Stimulated activated naive CD8-positive, alpha-beta T cell treated with anti-CD3 and anti-CD28 coated beads, Interleukin-15, amount 100 ng/mL, for 72 hours (primary cell): Measurements from ENCODE around the gene RPL14.
A peak's percentile ranks its signal among the peaks of the same experiment; 100 is the strongest.

Source experiments
- ATAC-seq: fragments of 150-1000 bp; cut with Tn5 transposase; 2 replicates; pipeline ENCODE4 v1.10.0; 2021; ENCODE audit warnings: mild to moderate bottlenecking, moderate library complexity
- DNase-seq, 2 donors: peaks; one replicate each; pipeline ENCODE4 v3.0.0; 2021 to 2022
- H3K27ac Mint-ChIP-seq, 2 donors: one replicate each; pipeline ENCODE4 v1.8.0; 2022; ENCODE audit warnings: mild to moderate bottlenecking in 2 of 2, mixed read lengths in 2 of 2, moderate library complexity in 2 of 2
- H3K27me3 Mint-ChIP-seq: one replicate; pipeline ENCODE4 v1.8.0; 2022; ENCODE audit warnings: mixed read lengths
- H3K4me1 Mint-ChIP-seq: one replicate; pipeline ENCODE4 v1.8.0; 2022; ENCODE audit warnings: mild to moderate bottlenecking, mixed read lengths
- H3K4me3 Mint-ChIP-seq, 2 donors: one replicate each; pipeline ENCODE4 v1.8.0; 2022; ENCODE audit warnings: mild to moderate bottlenecking in 2 of 2, mixed read lengths in 2 of 2, moderate library complexity in 1 of 2
- H3K9me3 Mint-ChIP-seq, 2 donors: one replicate each; pipeline ENCODE4 v1.8.0; 2022; ENCODE audit warnings: mixed read lengths in 2 of 2

Gene RPL14

GRCh38 chr3:40456940-40457823 lies at the start of gene RPL14:
Gene RPL14, plus strand, starts transcription at chr3:40457339. Its CDS starts 133 bp downstream, at chr3:40457472.
- ATAC-seq: peak; percentile 81
- Mint-ChIP-seq H3K27me3 (no peaks in the 10 kb centered on the region), H3K4me3 (peak within 1 kb of the TSS; percentile 84 to 89), H3K9me3 (no peaks in the 10 kb centered on the region), H3K4me1 (peaks cover 63% of the 10 kb centered on the region), H3K27ac (peak within 1 kb of the TSS; percentile 92 to 96)
- peak; percentile 88 to 94 for DNase-seq

- Mint-ChIP-seq H3K4me1 (no peaks in the 10 kb centered on the region), H3K27me3 (no peaks in the 10 kb centered on the region), H3K4me3 (no peak overlapping the region), H3K9me3 (no peaks in the 10 kb centered on the region), H3K27ac (no peak overlapping the region)
- no peak for ATAC-seq
- DNase-seq: no peak
Measured at GRCh38 chr3:40407611-40408010, 49.5 kb upstream of the RPL14 start.

- H3K4me1 Mint-ChIP-seq: no peaks in the 10 kb centered on the region
- no peak overlapping the region for H3K4me3 Mint-ChIP-seq
- no peaks in the 10 kb centered on the region for H3K9me3 Mint-ChIP-seq
- no peak overlapping the region for H3K27ac Mint-ChIP-seq
- ATAC-seq (no peak), DNase-seq (no peak)
- peaks cover 13% of the 10 kb centered on the region for H3K27me3 Mint-ChIP-seq
Measured at GRCh38 chr3:40414270-40414669, 42.9 kb upstream of the RPL14 start.

- no peak overlapping the region for H3K4me3 Mint-ChIP-seq
- ATAC-seq: no peak
- H3K4me1 Mint-ChIP-seq: peaks cover 6% of the 10 kb centered on the region
- H3K27ac Mint-ChIP-seq: no peak overlapping the region
- H3K9me3 Mint-ChIP-seq: no peaks in the 10 kb centered on the region
- no peak for DNase-seq
- H3K27me3 Mint-ChIP-seq: peaks cover 13% of the 10 kb centered on the region
Measured at GRCh38 chr3:40417845-40418543, 39.1 kb upstream of the RPL14 start.

- peaks cover 10% of the 10 kb centered on the region for H3K4me1 Mint-ChIP-seq
- DNase-seq: no peak
- ATAC-seq: peak; percentile 60
- no peak overlapping the region for H3K27ac Mint-ChIP-seq
- H3K9me3 Mint-ChIP-seq: no peaks in the 10 kb centered on the region
- no peak overlapping the region for H3K4me3 Mint-ChIP-seq
- no peaks in the 10 kb centered on the region for H3K27me3 Mint-ChIP-seq
Measured at GRCh38 chr3:40422861-40423260, 34.3 kb upstream of the RPL14 start.

- Mint-ChIP-seq H3K9me3 (no peaks in the 10 kb centered on the region), H3K27ac (no peak overlapping the region), H3K4me3 (no peak overlapping the region), H3K4me1 (peaks cover 10% of the 10 kb centered on the region), H3K27me3 (no peaks in the 10 kb centered on the region)
- ATAC-seq (no peak), DNase-seq (no peak)
Measured at GRCh38 chr3:40427045-40427669, 30.0 kb upstream of the RPL14 start.

- H3K4me1 Mint-ChIP-seq: no peaks in the 10 kb centered on the region
- DNase-seq (no peak), ATAC-seq (no peak)
- no peaks in the 10 kb centered on the region for H3K9me3 Mint-ChIP-seq
- no peak overlapping the region for H3K4me3 Mint-ChIP-seq
- no peaks in the 10 kb centered on the region for H3K27me3 Mint-ChIP-seq
- no peak overlapping the region for H3K27ac Mint-ChIP-seq
Measured at GRCh38 chr3:40432793-40433192, 24.3 kb upstream of the RPL14 start.

GRCh38 chr3:40437889-40438288 lies 19.2 kb upstream of the RPL14 start:
- Mint-ChIP-seq H3K4me3 (no peak overlapping the region), H3K27me3 (no peaks in the 10 kb centered on the region), H3K9me3 (peaks cover 0 to 8% of the 10 kb centered on the region in 2 donors), H3K4me1 (no peaks in the 10 kb centered on the region), H3K27ac (no peak overlapping the region)
- no peak for DNase-seq
- ATAC-seq: no peak

- H3K4me3 Mint-ChIP-seq: no peak overlapping the region
- ATAC-seq (no peak), DNase-seq (no peak)
- no peak overlapping the region for H3K27ac Mint-ChIP-seq
- H3K4me1 Mint-ChIP-seq: no peaks in the 10 kb centered on the region
- no peaks in the 10 kb centered on the region for H3K27me3 Mint-ChIP-seq
- H3K9me3 Mint-ChIP-seq: peaks cover 0 to 8% of the 10 kb centered on the region in 2 donors
Measured at GRCh38 chr3:40445062-40445461, 12.1 kb upstream of the RPL14 start.

- DNase-seq (no peak), ATAC-seq (no peak)
- H3K4me3 Mint-ChIP-seq: no peak overlapping the region
- no peaks in the 10 kb centered on the region for H3K4me1 Mint-ChIP-seq
- H3K27ac Mint-ChIP-seq: no peak overlapping the region
- H3K9me3 Mint-ChIP-seq: peaks cover 0 to 1% of the 10 kb centered on the region in 2 donors
- H3K27me3 Mint-ChIP-seq: no peaks in the 10 kb centered on the region
Measured at GRCh38 chr3:40445880-40446279, 11.3 kb upstream of the RPL14 start.

- DNase-seq (no peak), ATAC-seq (no peak)
- no peak overlapping the region for H3K27ac Mint-ChIP-seq
- H3K4me1 Mint-ChIP-seq: peaks cover 25% of the 10 kb centered on the region
- no peak overlapping the region for H3K4me3 Mint-ChIP-seq
- H3K27me3 Mint-ChIP-seq: no peaks in the 10 kb centered on the region
- H3K9me3 Mint-ChIP-seq: no peaks in the 10 kb centered on the region
Measured at GRCh38 chr3:40450438-40450837, 6.7 kb upstream of the RPL14 start.

GRCh38 chr3:40451551-40451950 lies 5.6 kb upstream of the RPL14 start:
- peaks cover 34% of the 10 kb centered on the region for H3K4me1 Mint-ChIP-seq
- DNase-seq: no peak
- no peak overlapping the region for H3K27ac Mint-ChIP-seq
- no peak for ATAC-seq
- no peaks in the 10 kb centered on the region for H3K9me3 Mint-ChIP-seq
- no peaks in the 10 kb centered on the region for H3K27me3 Mint-ChIP-seq
- H3K4me3 Mint-ChIP-seq: peak overlapping the region in 1 of 2 donors; percentile 99

GRCh38 chr3:40452057-40452456 lies 5.1 kb upstream of the RPL14 start:
- peak overlapping the region in 1 of 2 donors; percentile 93 for H3K27ac Mint-ChIP-seq
- H3K4me1 Mint-ChIP-seq: peaks cover 34% of the 10 kb centered on the region
- no peaks in the 10 kb centered on the region for H3K9me3 Mint-ChIP-seq
- no peaks in the 10 kb centered on the region for H3K27me3 Mint-ChIP-seq
- H3K4me3 Mint-ChIP-seq: peak overlapping the region; percentile 99 to 100
- DNase-seq: no peak
- no peak for ATAC-seq

GRCh38 chr3:40452562-40452875 lies 4.6 kb upstream of the RPL14 start:
- DNase-seq (no peak), ATAC-seq (no peak)
- Mint-ChIP-seq H3K27me3 (no peaks in the 10 kb centered on the region), H3K4me3 (peak overlapping the region; percentile 99 to 100), H3K27ac (peak overlapping the region; percentile 93 to 98), H3K9me3 (no peaks in the 10 kb centered on the region), H3K4me1 (peaks cover 34% of the 10 kb centered on the region)

GRCh38 chr3:40452876-40453730 lies 4.0 kb upstream of the RPL14 start:
- ATAC-seq: peak; percentile 95
- Mint-ChIP-seq H3K27ac (peak overlapping the region; percentile 93 to 98), H3K4me3 (peak overlapping the region; percentile 99 to 100), H3K27me3 (no peaks in the 10 kb centered on the region), H3K9me3 (no peaks in the 10 kb centered on the region), H3K4me1 (peaks cover 37% of the 10 kb centered on the region)
- peak; percentile 91 to 97 for DNase-seq
